Measurements from ENCODE around the gene RAI1.

Gene RAI1

DNA sequence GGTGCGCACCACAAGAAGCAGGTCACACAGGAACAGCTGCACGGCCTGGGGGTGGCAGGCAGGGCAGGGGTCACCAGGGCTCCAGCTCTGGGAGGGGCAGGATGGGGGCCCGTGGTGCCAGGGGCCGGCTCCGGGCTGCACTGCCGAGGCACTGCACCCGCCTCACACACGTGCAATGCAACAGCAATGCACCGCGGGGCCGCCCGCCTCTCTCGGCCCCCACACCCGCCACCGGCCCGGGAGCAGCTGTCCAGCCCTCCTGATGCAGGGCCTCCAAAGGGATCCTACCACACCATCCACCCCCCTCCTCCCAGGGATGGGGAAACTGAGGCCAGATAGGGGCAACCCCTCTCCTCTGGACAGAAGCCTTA lies 132.5 kb downstream of the RAI1 start:
- POLR2A ChIA-PET = no interaction called here
- TF ChIP-seq, protein P1, sequence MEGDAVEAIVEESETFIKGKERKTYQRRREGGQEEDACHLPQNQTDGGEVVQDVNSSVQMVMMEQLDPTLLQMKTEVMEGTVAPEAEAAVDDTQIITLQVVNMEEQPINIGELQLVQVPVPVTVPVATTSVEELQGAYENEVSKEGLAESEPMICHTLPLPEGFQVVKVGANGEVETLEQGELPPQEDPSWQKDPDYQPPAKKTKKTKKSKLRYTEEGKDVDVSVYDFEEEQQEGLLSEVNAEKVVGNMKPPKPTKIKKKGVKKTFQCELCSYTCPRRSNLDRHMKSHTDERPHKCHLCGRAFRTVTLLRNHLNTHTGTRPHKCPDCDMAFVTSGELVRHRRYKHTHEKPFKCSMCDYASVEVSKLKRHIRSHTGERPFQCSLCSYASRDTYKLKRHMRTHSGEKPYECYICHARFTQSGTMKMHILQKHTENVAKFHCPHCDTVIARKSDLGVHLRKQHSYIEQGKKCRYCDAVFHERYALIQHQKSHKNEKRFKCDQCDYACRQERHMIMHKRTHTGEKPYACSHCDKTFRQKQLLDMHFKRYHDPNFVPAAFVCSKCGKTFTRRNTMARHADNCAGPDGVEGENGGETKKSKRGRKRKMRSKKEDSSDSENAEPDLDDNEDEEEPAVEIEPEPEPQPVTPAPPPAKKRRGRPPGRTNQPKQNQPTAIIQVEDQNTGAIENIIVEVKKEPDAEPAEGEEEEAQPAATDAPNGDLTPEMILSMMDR (IDR thresholded peaks at IDR 0.05; ENCODE audit: control extremely low read depth, extremely low read depth, low read depth, missing control alignments) = no peak
- CTCF ChIA-PET = interaction anchor here (1.1 to 7.7 kb wide), 11 partner anchors 9 to 220 kb away, joined by 4 to 93 read pairs (median 16); partner anchors contain the start of gene SREBF1
- DNase-seq (ENCODE audit: extremely low spot score) = no peak

- TF ChIP-seq, protein P1 (IDR thresholded peaks at IDR 0.05; ENCODE audit: control extremely low read depth, extremely low read depth, low read depth, missing control alignments) = no peak
- CTCF ChIA-PET = interaction anchor here (1.2 to 7.7 kb wide), 9 partner anchors 8 to 219 kb away, joined by 3 to 93 read pairs (median 14); partner anchors contain the start of gene SREBF1
- POLR2A ChIA-PET = no interaction called here
- DNase-seq (ENCODE audit: extremely low spot score) = no peak
These were observed 133.2 kb downstream of the RAI1 start for GRCh38 chr17:17814162-17815061.

GRCh38 chr17:17815062-17815406 lies 133.8 kb downstream of the RAI1 start:
- TF ChIP-seq, protein P1 (IDR thresholded peaks at IDR 0.05; ENCODE audit: control extremely low read depth, extremely low read depth, low read depth, missing control alignments) = no peak
- ChIA-PET CTCF (interaction anchor here (1.2 to 7.7 kb wide), 7 partner anchors 10 to 104 kb away, joined by 3 to 93 read pairs (median 9); partner anchors contain the start of gene SREBF1), POLR2A (no interaction called here)
- DNase-seq (ENCODE audit: extremely low spot score) = no peak

DNA sequence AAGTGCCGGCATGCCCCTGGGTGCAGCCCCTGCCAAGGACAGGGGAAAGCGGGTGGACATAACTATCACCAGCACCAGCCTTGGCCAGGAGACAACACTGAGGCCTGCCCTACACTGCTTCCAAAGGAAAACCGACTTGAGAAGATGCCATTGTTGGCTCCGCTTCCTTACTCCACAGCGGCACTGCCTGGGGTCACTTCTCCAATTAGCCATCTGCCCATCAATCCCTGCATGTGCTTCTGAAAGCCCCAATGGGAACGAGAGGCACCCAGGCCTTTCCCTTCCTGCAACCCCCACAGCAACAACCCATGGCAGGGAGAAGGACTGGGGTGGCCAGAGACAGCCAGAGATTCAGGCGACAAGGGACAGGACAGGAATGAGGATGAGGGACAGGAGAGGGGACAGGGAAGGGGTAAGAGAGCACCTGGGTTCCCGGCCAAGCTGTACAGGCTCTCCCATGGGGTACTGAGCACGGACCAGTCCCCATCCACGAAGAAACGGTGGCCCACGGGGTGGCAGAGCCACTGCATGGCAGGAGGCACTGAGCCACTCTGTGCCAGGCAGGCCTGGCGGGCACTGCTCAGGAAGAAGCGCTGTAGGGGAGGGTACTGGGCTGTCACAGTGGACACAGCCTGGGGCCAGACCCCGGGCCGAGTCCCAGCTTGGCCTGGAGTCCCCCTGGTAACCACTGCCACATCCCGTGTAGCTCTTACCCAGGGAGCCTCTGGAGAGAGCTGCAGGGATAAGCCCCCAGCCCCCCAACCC lies 134.4 kb downstream of the RAI1 start:
- TF ChIP-seq, protein P1 (IDR thresholded peaks at IDR 0.05; ENCODE audit: control extremely low read depth, extremely low read depth, low read depth, missing control alignments) = no peak
- POLR2A ChIA-PET = interaction anchor here (1.0 kb wide), 1 partner anchor 21 kb away, joined by 5 read pairs; the partner anchor contains the start of gene SREBF1

DNA sequence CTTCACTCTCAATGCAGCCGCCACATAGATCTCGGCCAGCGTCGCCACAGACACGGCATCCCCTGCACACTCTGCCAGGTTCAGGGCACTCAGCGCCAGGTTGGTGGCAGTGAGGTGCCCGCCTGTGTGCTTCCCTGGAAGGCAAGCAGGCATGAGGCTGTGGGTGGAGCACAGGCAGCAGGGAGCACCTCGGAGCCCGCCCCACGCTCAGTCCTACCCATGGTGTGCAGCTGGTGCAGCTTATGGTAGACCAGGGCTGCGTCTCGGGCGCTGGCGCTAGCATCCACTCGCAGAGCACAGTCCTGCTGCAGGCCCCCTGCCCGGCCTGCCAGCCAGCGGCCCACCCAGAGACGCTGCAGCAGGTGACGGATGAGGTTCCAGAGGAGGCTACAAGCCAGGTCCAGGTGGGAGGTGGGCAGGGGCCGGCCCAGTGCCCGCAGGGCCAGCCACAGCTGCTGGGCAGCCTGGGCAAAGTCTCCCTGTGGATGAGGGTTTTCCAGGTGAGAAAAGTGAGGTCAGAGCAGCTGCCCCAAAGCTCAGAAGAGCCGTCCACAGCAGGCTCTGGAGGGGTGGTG lies 135.1 kb downstream of the RAI1 start:
- DNase-seq (ENCODE audit: extremely low spot score) = no peak
- ChIA-PET POLR2A (interaction anchor here (1.0 kb wide), 1 partner anchor 20 kb away, joined by 5 read pairs; the partner anchor contains the start of gene SREBF1), CTCF (no interaction called here)
- TF ChIP-seq, protein P1 (IDR thresholded peaks at IDR 0.05; ENCODE audit: control extremely low read depth, extremely low read depth, low read depth, missing control alignments) = no peak

More for the DNA sequence above, 134.4 kb downstream of the RAI1 start:
- DNase-seq (ENCODE audit: extremely low spot score) = no peak
- CTCF ChIA-PET = interaction anchor here (1.2 to 7.7 kb wide), 5 partner anchors 11 to 104 kb away, joined by 3 to 93 read pairs (median 4); no protein-coding TSS in a partner anchor

All from GM10248 (cell line).